Measurements from ENCODE around the gene BPIFA1. TPM values are rescaled to one million over a fixed set of nuclear protein-coding genes. Genes with fewer than 3 reads are reported as not detected.

Gene BPIFA1
- total RNA-seq, 1 experiment from 2014 or later = not detected

- ChIA-PET CTCF (no interaction called here), POLR2A (no interaction called here)
- H3K27ac Mint-ChIP-seq (ENCODE audit: low read depth, unreplicated experiment) = no peak overlapping the region
- H3K4me1 Mint-ChIP-seq (ENCODE audit: insufficient read depth, unreplicated experiment) = no peaks in the 10 kb centered on the region
- no peaks in the 10 kb centered on the region for H3K9me3 Mint-ChIP-seq (ENCODE audit: unreplicated experiment)
- no TSS peak for BruUV-seq (replicated peaks)
- no peak for TF ChIP-seq CTCF (IDR thresholded peaks at IDR 0.05; ENCODE audit: unreplicated experiment)
- H3K36me3 Mint-ChIP-seq (ENCODE audit: insufficient read depth, unreplicated experiment) = no peaks in the 10 kb centered on the region
- H3K4me3 Mint-ChIP-seq (ENCODE audit: unreplicated experiment) = no peak overlapping the region
- DNase-seq (ENCODE audit: unreplicated experiment) = no peak
- peaks cover 73% of the 10 kb centered on the region for H3K27me3 Mint-ChIP-seq (ENCODE audit: insufficient read depth, unreplicated experiment)
- intact Hi-C loops (cut with micrococcal nuclease) = no loop called here
These were observed 6.7 kb downstream of the BPIFA1 start for GRCh38 chr20:33242319-33243100.

- peaks cover 52% of the 10 kb centered on the region for H3K27me3 Mint-ChIP-seq (ENCODE audit: insufficient read depth, unreplicated experiment)
These were observed 10.3 kb downstream of the BPIFA1 start for GRCh38 chr20:33246077-33246476.

GRCh38 chr20:33249456-33249855 lies 13.7 kb downstream of the BPIFA1 start:
- H3K4me1 Mint-ChIP-seq (ENCODE audit: insufficient read depth, unreplicated experiment) = no peaks in the 10 kb centered on the region
- H3K27ac Mint-ChIP-seq (ENCODE audit: low read depth, unreplicated experiment) = no peak overlapping the region
- H3K4me3 Mint-ChIP-seq (ENCODE audit: unreplicated experiment) = no peak overlapping the region
- H3K36me3 Mint-ChIP-seq (ENCODE audit: insufficient read depth, unreplicated experiment) = no peaks in the 10 kb centered on the region
- no peak for DNase-seq (ENCODE audit: unreplicated experiment)
- POLR2A ChIA-PET = no interaction called here
- CTCF ChIA-PET = no interaction called here
- H3K9me3 Mint-ChIP-seq (ENCODE audit: unreplicated experiment) = peaks cover 5% of the 10 kb centered on the region
- no TSS peak for BruUV-seq (replicated peaks)
- peaks cover 30% of the 10 kb centered on the region for H3K27me3 Mint-ChIP-seq (ENCODE audit: insufficient read depth, unreplicated experiment)
- TF ChIP-seq CTCF (IDR thresholded peaks at IDR 0.05; ENCODE audit: unreplicated experiment) = no peak
- intact Hi-C loops (cut with micrococcal nuclease) = no loop called here

More at GRCh38 chr20:33246077-33246476, 10.3 kb downstream of the BPIFA1 start:
- TF ChIP-seq CTCF (IDR thresholded peaks at IDR 0.05; ENCODE audit: unreplicated experiment) = no peak
- Mint-ChIP-seq H3K4me1 (ENCODE audit: insufficient read depth, unreplicated experiment) (no peaks in the 10 kb centered on the region), H3K9me3 (ENCODE audit: unreplicated experiment) (no peaks in the 10 kb centered on the region), H3K36me3 (ENCODE audit: insufficient read depth, unreplicated experiment) (no peaks in the 10 kb centered on the region), H3K4me3 (ENCODE audit: unreplicated experiment) (no peak overlapping the region), H3K27ac (ENCODE audit: low read depth, unreplicated experiment) (no peak overlapping the region)
- DNase-seq (ENCODE audit: unreplicated experiment) = no peak
- ChIA-PET CTCF (interaction anchor here (0.7 kb wide), 1 partner anchor 593 kb away, joined by 3 read pairs; no protein-coding TSS in a partner anchor), POLR2A (no interaction called here)
- intact Hi-C loops (cut with micrococcal nuclease) = no loop called here
- BruUV-seq (replicated peaks) = no TSS peak

- no peaks in the 10 kb centered on the region for H3K4me1 Mint-ChIP-seq (ENCODE audit: insufficient read depth, unreplicated experiment)
- TF ChIP-seq CTCF (IDR thresholded peaks at IDR 0.05; ENCODE audit: unreplicated experiment) = no peak
- H3K9me3 Mint-ChIP-seq (ENCODE audit: unreplicated experiment) = peaks cover 8% of the 10 kb centered on the region
- H3K27me3 Mint-ChIP-seq (ENCODE audit: insufficient read depth, unreplicated experiment) = peaks cover 30% of the 10 kb centered on the region
- H3K27ac Mint-ChIP-seq (ENCODE audit: low read depth, unreplicated experiment) = no peak overlapping the region
- no peak overlapping the region for H3K4me3 Mint-ChIP-seq (ENCODE audit: unreplicated experiment)
- intact Hi-C loops (cut with micrococcal nuclease) = no loop called here
- DNase-seq (ENCODE audit: unreplicated experiment) = no peak
- POLR2A ChIA-PET = no interaction called here
- CTCF ChIA-PET = interaction anchor here (0.7 kb wide), 1 partner anchor 574 kb away, joined by 3 read pairs; no protein-coding TSS in a partner anchor
- BruUV-seq (replicated peaks) = no TSS peak
- no peaks in the 10 kb centered on the region for H3K36me3 Mint-ChIP-seq (ENCODE audit: insufficient read depth, unreplicated experiment)
These were observed 14.9 kb downstream of the BPIFA1 start for GRCh38 chr20:33250666-33251065.
